Endothelial cell of umbilical vein (primary cell): Measurements from ENCODE around the gene CACNA2D1. TPM values are rescaled to one million over a fixed set of nuclear protein-coding genes. Genes with fewer than 3 reads are reported as not detected.

Experiments
- BruUV-seq: library from RNA; stranded (reverse); fragments of 400-500 nt; replicated peaks from 2 replicates; lab custom pipeline; 2021; lab: Mats Ljungman, UMichigan
- CTCF ChIA-PET: fragments of 300-600, 350-600 bp; sonication (Branson Sonifier 250); formaldehyde crosslinking; loops from one replicate; lab custom pipeline; 2021; ENCODE audit warnings: antibody characterized with exemption, inconsistent platforms; lab: Charles Lee
- POLR2A ChIA-PET: fragments of 300-600, 350-600 bp; sonication (Branson Sonifier 250); formaldehyde crosslinking; loops from one replicate; lab custom pipeline; 2021; ENCODE audit warnings: antibody characterized with exemption, inconsistent platforms; lab: Charles Lee
- DNase-seq: peaks from one replicate; pipeline ENCODE4 v3.0.0-alpha.2; 2011; ENCODE audit warnings: low read depth, low spot score
- FAIRE-seq: peaks from 2 replicates; lab custom pipeline; 2011; peaks lifted over from hg19 to GRCh38; lab: Jason Lieb, UNC
- H2AFZ ChIP-seq: 2 replicates; pipeline ENCODE4 v1.6.0; 2012; ENCODE audit warnings: low read depth, low read length, control low read depth, inconsistent platforms
- H3K27ac ChIP-seq: 2 replicates; pipeline ENCODE4 v1.5.1; 2011; ENCODE audit warnings: low read depth, mild to moderate bottlenecking, control low read depth, low read length, moderate library complexity; ENCODE audit not compliant: insufficient read depth
- H3K27me3 ChIP-seq, 2 experiments: 2 replicates each; pipeline versions ENCODE4 v1.6.0 to v1.6.1; 2011; ENCODE audit warnings: low read length in 2 of 2, mixed read lengths in 1 of 2; ENCODE audit not compliant: control insufficient read depth in 2 of 2, insufficient read depth in 2 of 2
- H3K36me3 ChIP-seq, 2 experiments: 2 replicates in 1 of 2; 3 replicates in 1 of 2; pipeline ENCODE4 v1.5.1; 2011; ENCODE audit warnings: low read length in 2 of 2, mild to moderate bottlenecking in 1 of 2, moderate library complexity in 1 of 2; ENCODE audit not compliant: control insufficient read depth in 2 of 2, insufficient read depth in 2 of 2; ENCODE audit errors: extremely low read depth in 1 of 2
- H3K4me1 ChIP-seq: 3 replicates; pipeline ENCODE4 v1.5.1; 2011; ENCODE audit warnings: mild to moderate bottlenecking, low read length; ENCODE audit not compliant: control insufficient read depth, insufficient read depth; ENCODE audit errors: extremely low read depth
- H3K4me2 ChIP-seq: 2 replicates; pipeline ENCODE4 v1.6.1; 2011; ENCODE audit warnings: low read length, control low read depth, mixed read lengths; ENCODE audit not compliant: insufficient read depth
- H3K4me3 ChIP-seq, 3 experiments: fragments of 200-600 bp in 1 of 3; sonication (generic), shearing (Covaris generic) in 1 of 3; replicated peaks in 1 of 3; 2 replicates each; pipeline ENCODE4 v1.5.1; 2011 to 2016; ENCODE audit warnings: control low read depth in 3 of 3, low read length in 3 of 3, mild to moderate bottlenecking in 2 of 3, inconsistent platforms in 1 of 3, low read depth in 1 of 3, moderate library complexity in 1 of 3; ENCODE audit not compliant: insufficient read depth in 1 of 3
- H3K79me2 ChIP-seq: 2 replicates; pipeline ENCODE4 v1.6.0; 2012; ENCODE audit warnings: low read length, inconsistent platforms; ENCODE audit not compliant: control insufficient read depth, insufficient read depth
- H3K9ac ChIP-seq: replicated peaks from 2 replicates; pipeline ENCODE3; 2011; ENCODE audit warnings: low read length, control low read depth; ENCODE audit not compliant: insufficient read depth; ENCODE audit errors: extremely low read depth
- H3K9me1 ChIP-seq: replicated peaks from 3 replicates; pipeline ENCODE4 v1.6.0; 2011; ENCODE audit warnings: mild to moderate bottlenecking, low read length; ENCODE audit not compliant: control insufficient read depth, insufficient read depth; ENCODE audit errors: extremely low read depth
- H3K9me3 ChIP-seq: replicated peaks from 2 replicates; pipeline ENCODE4 v1.5.1; 2012; ENCODE audit warnings: low read length, inconsistent platforms; ENCODE audit not compliant: control insufficient read depth, insufficient read depth
- H4K20me1 ChIP-seq: replicated peaks from 2 replicates; pipeline ENCODE3; 2011; ENCODE audit warnings: mild to moderate bottlenecking, low read length; ENCODE audit not compliant: control insufficient read depth, insufficient read depth; ENCODE audit errors: extremely low read depth
- EZH2 ChIP-seq: IDR thresholded peaks from 2 replicates; pipeline ENCODE4 v1.6.1; 2012; ENCODE audit warnings: borderline replicate concordance, low read depth, mild to moderate bottlenecking, moderate library complexity, low read length, inconsistent platforms; ENCODE audit not compliant: severe bottlenecking
- FOS ChIP-seq: IDR thresholded peaks from 2 replicates; pipeline ENCODE4 v1.6.1; 2011; ENCODE audit warnings: mild to moderate bottlenecking, low read length, moderate library complexity, borderline replicate concordance; ENCODE audit not compliant: insufficient read depth
- GATA2 ChIP-seq: IDR thresholded peaks from 2 replicates; pipeline ENCODE4 v1.7.0; 2011; ENCODE audit warnings: low read depth, mild to moderate bottlenecking, moderate library complexity, mixed read lengths, low read length; ENCODE audit not compliant: insufficient read length, insufficient read depth
- JUN ChIP-seq: IDR thresholded peaks from 2 replicates; pipeline ENCODE4 v1.6.1; 2011; ENCODE audit warnings: borderline replicate concordance, low read depth; ENCODE audit not compliant: insufficient read length, insufficient read depth
- MAX ChIP-seq: IDR thresholded peaks from 2 replicates; pipeline ENCODE4 v1.6.1; 2011; ENCODE audit not compliant: insufficient read depth, insufficient read length
- MYC ChIP-seq: IDR thresholded peaks from one replicate; pipeline ENCODE4 v1.6.1; 2011; ENCODE audit warnings: mild to moderate bottlenecking, low read depth, low read length
- POLR2A ChIP-seq: IDR thresholded peaks from 2 replicates; pipeline ENCODE4 v1.6.1; 2012; ENCODE audit warnings: low read depth, mild to moderate bottlenecking, control low read depth, low read length
- POLR2AphosphoS5 ChIP-seq: IDR thresholded peaks from 2 replicates; pipeline ENCODE4 v1.6.1; 2012; ENCODE audit warnings: low read depth, mild to moderate bottlenecking, control low read depth, low read length, moderate library complexity; ENCODE audit not compliant: insufficient read depth
- dilution Hi-C: fragments of 300-500 bp; cut with MboI; formaldehyde crosslinking; loops from one replicate; pipeline ENCODE4 v1.15.0; 2019; ENCODE audit warnings: low sequenced_read_pairs; ENCODE audit not compliant: extremely low pct_ligation_motif_present
- intact Hi-C: fragments of 100-400 bp; cut with micrococcal nuclease; formaldehyde crosslinking; loops from one replicate; pipeline ENCODE4 v1.10.0; 2022
- polyA plus RNA-seq, 4 experiments: library from polyadenylated mRNA; depleted of rRNA in 3 of 4; stranded (reverse) in 3 of 4; unstranded in 1 of 4; fragments of >200 nt; gene quantifications; 2 replicates each; pipeline versions ENCODE4 v1.2.1 to v1.2.3, GENCODE V29; 2011 to 2012; ENCODE audit warnings: missing spikeins in 1 of 4
- total RNA-seq: library from RNA; stranded (reverse); gene quantifications from 2 replicates; pipeline ENCODE4 v1.2.3, GENCODE V29; 2021
- TF ChIP-seq, protein P1 (sequence below), 2 donors: IDR thresholded peaks; 1 replicate in 1 of 2; 2 replicates in 1 of 2; pipeline ENCODE4 v1.5.1; 2011; ENCODE audit warnings: low read length in 2 of 2, mild to moderate bottlenecking in 2 of 2, moderate library complexity in 2 of 2, control low read depth in 1 of 2, inconsistent platforms in 1 of 2, low read depth in 1 of 2; ENCODE audit not compliant: insufficient read depth in 1 of 2; ENCODE audit errors: extremely low read depth in 1 of 2

Gene CACNA2D1
- total and polyA plus RNA-seq, 2 donors (not counting 3 experiments of a cell fraction or from before 2014, with no cell fraction given) = 4.1 to 38.6 TPM

DNA sequence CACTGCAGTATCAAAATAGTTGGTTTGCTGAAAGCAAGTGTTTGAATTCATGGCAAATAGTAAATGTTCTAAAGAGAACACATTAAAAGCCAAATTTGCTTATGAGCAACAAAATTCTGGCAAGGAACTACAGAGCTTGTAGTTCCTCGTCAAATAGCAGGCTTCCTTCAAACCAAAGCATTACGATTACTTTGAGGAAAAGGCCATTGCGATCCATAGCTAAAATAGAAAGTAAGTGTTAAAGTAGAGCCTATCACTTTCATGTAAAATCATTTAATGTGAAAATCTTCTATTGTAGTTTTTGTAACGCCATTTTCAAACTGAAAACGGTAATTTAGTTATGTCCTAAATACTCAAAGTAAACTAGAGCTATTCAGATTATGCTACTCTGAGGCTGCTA is 20.1 kb downstream of the CACNA2D1 start:
- Histone ChIP-seq H3K79me2 (peaks cover 2% of the 10 kb centered on the region), H4K20me1 (no peaks in the 10 kb centered on the region), H3K9ac (no peak overlapping the region), H3K9me1 (no peaks in the 10 kb centered on the region), H3K9me3 (no peaks in the 10 kb centered on the region), H2AFZ (no peak overlapping the region), H3K4me3 (no peak overlapping the region), H3K27ac (no peak overlapping the region), H3K36me3 (no peaks in the 10 kb centered on the region), H3K27me3 (no peaks in the 10 kb centered on the region), H3K4me2 (no peak overlapping the region), H3K4me1 (peaks cover 2% of the 10 kb centered on the region)
- dilution Hi-C loops (no loop called here), intact Hi-C loops (no loop called here)
- FAIRE-seq (no peak), DNase-seq (no peak)
- CTCF ChIA-PET = interaction anchor here (1.1 to 1.3 kb wide), 2 partner anchors 105 to 148 kb away, joined by 3 to 4 read pairs; no protein-coding TSS in a partner anchor
- no peak for TF ChIP-seq MYC
- no peak for TF ChIP-seq GATA2
- TF ChIP-seq, protein P1, sequence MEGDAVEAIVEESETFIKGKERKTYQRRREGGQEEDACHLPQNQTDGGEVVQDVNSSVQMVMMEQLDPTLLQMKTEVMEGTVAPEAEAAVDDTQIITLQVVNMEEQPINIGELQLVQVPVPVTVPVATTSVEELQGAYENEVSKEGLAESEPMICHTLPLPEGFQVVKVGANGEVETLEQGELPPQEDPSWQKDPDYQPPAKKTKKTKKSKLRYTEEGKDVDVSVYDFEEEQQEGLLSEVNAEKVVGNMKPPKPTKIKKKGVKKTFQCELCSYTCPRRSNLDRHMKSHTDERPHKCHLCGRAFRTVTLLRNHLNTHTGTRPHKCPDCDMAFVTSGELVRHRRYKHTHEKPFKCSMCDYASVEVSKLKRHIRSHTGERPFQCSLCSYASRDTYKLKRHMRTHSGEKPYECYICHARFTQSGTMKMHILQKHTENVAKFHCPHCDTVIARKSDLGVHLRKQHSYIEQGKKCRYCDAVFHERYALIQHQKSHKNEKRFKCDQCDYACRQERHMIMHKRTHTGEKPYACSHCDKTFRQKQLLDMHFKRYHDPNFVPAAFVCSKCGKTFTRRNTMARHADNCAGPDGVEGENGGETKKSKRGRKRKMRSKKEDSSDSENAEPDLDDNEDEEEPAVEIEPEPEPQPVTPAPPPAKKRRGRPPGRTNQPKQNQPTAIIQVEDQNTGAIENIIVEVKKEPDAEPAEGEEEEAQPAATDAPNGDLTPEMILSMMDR (IDR thresholded peaks at IDR 0.05; ENCODE audit: extremely low read depth in 1 of 2, insufficient read depth in 1 of 2, low read depth in 1 of 2, low read length in 2 of 2) = no peak
- no peak for TF ChIP-seq FOS
- TF ChIP-seq POLR2A = no peak
- TF ChIP-seq JUN = no peak
- no peak for TF ChIP-seq MAX
- TF ChIP-seq EZH2 = no peak
- TF ChIP-seq POLR2AphosphoS5 = no peak
- POLR2A ChIA-PET = no interaction called here
- BruUV-seq = no TSS peak
